Activated CD4-positive, alpha-beta T cell treated with anti-CD3 and anti-CD28 coated beads, Interleukin-2, amount 50 U/mL, for 1 hour (primary cell): ENCODE measurements around the gene AHCYL1.
A peak's percentile ranks its signal among the peaks of the same experiment; 100 is the strongest.
"Not testable (repeated sequence)": the region's sequence is repeated elsewhere in the genome, so short reads cannot be mapped to it uniquely, and the experiment has no call there.

Source experiments
- DNase-seq: peaks from one replicate; pipeline ENCODE4 v3.0.0-alpha.2; 2020

The AHCYL1 gene

DNA sequence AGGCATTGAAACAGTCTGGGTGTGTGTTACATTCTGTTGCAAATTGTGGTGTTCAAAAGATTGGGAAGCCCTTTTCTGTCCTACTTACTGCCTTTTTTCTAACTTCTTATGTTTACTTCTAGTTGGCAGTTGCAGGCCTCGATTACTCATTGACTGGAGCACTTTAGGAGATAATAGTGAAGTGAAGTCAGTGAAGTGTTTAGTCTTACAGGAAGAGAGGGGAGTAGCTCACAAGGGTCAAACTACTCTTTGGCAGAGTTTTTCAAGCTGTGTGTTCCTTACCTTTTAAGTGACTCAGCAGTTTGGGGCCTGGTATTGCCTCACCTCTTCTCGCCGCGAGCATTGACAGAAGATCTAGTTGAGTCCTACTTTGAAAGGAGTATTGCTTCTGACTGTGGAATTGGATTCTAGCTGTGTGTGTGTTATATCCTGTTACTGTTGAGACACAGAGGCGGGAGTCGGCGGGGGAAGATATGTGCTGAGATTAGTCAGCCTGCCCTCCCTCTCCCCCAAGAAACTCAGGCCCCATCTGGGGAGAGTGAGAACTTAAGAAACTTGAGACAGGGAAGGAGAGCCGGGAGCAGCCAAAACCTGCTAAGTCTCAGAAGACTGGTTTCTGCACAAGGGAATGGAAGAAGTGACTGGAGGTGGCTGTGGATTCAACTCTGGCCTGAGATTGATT is 19.3 kb downstream of the AHCYL1 start:
- peak; percentile 6 for DNase-seq

DNA sequence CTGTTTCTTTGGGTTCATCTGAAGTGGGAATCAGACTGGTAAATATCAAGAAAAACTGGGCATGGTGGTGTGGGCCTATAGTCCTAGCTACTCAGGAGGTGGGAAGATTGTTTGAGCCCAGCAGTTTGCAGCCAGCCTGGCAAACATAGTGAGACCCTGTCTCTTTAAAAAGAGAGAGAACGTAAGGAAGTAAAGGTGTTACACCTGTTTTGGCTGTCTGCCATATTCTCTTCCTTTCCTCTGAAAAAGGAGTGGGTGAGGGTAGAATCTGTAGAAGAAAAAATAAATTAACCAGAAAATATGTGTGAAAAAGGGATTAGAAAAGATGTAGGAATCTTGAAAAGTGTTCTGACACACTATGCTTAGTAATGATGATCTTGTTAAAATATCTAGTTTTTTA is 20.0 kb downstream of the AHCYL1 start:
- no peak for DNase-seq

DNA sequence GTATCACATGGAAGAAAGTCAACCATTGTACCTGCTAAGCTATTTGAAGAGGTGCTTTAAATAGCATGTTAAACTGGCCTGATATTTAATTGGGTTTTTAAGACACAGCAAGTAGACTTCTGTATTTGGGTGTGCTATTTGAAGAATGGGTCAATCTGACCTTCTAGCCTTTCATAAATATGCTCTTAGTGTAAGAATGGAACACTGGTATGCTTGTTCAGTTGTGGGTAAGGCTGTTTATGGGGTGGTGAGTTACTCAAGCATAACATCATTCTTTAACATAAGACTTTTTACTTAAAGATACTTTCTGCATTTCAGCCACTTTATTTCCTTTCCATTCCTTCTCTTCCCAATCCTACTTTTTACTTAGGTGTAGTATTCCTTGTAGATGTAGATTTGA is 21.4 kb downstream of the AHCYL1 start:
- DNase-seq: no peak

DNA sequence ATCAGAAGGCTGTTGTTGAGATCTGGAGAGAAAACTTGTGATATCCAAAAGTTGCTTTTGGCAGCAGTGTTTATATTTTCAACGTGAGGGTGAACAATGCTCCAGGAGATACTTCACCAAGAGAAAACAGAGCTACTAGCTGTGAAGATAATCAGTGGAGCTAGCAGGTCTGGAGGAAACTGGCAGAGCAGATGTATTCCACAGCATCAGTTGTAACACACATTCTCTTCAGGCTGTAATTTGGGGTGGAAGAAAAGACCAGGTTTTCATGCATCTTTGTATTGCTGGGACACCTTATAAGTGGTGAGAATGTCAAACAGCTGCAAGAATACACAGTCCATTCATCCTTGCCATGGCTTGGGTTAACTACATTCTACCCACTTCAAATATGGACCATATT is 22.0 kb downstream of the AHCYL1 start:
- no peak for DNase-seq

- no peak for DNase-seq
Measured at GRCh38 chr1:110007046-110007830, 22.7 kb downstream of the AHCYL1 start.

DNA sequence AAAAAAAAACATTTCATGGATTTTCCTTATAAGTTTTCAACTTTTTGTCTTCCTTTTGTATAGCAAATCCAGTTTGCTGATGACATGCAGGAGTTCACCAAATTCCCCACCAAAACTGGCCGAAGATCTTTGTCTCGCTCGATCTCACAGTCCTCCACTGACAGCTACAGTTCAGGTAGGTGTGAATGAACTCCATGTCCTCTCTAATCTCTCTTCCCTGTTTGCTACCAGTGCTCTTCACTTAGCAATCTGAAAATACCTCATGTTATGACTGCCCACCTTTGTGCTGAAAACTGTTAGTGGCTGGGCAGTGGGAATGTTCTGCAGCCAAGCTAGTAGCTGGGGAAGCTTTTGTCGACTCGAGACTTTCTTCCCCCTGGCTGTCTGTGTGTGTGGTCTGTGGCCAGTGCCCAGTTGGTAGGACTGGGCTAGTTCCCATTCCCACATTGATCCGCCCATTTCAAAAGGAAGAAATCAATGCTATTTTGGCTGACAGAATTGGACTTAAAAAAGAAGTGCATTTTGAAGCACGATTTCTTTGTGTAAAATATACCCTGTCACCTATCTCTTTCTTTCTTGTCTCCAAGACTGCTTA is 24.5 kb downstream of the AHCYL1 start:
- no peak for DNase-seq

DNA sequence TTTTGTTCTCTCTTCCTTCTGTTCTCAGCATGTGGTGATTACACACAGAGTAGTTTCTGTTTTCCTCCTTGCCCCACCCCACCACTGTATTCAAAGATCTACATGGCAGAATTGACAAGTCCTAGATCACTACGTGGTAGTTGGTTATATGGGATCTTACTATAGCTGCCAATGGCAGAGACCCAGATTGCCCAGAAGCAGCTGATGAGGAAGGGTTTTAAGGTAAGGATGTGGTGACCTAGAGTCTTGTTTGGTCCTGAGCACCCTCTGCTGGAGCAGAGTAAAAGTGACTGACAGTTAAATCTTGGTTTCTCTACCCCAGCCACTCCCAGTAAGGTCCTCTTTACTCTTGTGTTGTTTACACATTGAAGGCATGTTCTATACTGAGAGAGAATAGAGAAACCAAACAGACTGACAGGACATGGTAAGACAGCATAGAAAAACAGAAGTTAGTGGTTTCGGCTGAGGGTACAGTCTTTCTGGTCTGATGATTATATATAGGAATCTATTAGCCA is 27.0 kb downstream of the AHCYL1 start:
- peak; percentile 12 for DNase-seq

DNA sequence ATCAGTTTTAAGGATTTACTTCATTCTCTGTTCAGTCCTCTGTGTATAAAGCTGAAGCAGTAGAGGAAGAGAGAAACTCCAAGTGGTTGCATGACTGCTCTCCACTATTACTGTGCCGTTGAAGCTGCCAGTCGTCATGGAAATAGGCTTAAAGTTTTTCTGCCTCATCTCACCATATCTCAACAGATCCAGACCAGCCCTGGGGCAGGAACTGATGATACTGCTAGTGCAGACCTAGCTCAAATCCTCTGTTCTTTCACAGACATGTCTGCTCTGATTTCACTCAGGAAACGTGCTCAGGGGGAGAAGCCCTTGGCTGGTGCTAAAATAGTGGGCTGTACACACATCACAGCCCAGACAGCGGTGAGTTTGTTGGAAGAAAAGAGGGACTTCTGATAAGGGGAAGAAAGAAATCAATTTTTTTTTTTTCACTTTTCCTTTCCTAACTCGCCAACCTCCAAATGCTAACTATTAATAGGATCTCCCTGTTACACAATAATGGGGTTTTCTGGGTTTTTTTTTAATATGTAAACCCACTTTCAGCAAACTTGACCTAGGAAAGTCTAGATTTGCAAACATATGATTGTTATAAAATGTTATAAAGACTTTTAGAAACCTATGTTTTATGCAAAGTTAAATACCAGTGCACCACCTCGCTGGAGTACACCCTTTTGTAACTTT is 27.7 kb downstream of the AHCYL1 start:
- no peak for DNase-seq

DNA sequence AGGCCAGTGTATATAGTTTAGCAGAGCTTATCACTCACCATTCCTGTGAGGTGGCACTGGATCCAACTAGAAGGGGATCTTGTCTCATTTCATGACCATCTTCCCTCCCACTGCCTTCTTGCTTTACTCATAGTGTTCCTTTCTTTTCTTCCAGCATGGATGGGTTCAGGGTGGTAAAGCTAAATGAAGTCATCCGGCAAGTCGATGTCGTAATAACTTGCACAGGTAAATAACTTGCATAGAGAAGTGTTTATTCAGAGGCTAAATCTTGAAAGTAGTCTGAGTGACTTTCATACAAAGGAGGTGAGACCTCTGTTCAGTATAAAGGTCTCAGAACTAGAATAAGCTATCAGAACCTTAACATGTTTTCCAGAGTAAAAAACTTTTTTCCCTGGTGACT is 33.2 kb downstream of the AHCYL1 start:
- no peak for DNase-seq

DNA sequence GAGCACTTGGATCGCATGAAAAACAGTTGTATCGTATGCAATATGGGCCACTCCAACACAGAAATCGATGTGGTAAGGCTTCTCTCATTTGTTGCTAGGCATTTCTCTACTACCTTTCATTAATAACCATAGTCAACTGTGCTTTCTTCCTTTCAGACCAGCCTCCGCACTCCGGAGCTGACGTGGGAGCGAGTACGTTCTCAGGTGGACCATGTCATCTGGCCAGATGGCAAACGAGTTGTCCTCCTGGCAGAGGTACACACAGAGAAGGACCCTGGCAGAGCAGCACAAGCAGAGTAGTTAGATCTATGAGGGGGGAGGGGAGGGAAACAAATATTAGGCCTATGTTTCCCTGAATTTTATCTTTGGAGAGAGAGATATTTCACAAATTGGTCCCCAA is 33.8 kb downstream of the AHCYL1 start:
- no peak for DNase-seq

DNA sequence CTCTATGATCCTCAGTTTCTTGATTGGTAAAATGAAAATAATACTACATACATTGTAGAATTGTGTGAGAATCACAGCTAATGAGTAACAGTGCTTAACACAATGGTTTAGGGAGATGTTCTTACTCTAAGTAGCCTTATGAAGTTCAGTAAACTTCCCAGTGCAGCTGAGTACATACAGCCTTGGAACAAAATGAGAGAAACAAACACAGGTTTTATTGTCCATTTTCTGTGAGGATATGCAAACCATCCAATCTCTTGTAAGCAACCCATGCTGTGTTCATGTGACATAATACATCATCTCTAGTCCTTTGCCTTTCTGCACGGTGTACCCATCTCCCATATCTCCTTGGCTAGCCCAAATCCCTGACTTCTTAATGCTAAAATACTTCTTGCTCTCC is 35.2 kb downstream of the AHCYL1 start:
- no peak for DNase-seq

DNA sequence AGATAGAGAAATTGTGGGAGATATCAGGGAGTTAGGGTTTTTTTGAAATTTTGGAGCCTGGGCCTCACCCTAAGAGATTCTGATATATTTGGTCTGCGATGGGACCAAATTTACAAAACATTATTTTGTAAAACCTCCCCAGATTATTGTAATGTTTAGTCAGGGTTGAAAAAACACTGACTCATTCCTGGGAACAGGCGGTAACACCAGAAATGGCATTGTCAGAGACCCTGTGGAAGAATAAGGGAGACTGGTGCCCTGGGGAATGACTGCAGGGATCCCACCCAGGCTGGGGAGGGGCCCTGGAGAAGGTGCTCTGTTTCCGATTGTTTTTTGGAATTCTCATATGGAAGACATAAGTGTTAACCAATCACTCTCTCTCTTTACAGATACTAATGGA is 36.7 kb downstream of the AHCYL1 start:
- DNase-seq: no peak

GRCh38 chr1:110024613-110025012 is 40.0 kb downstream of the AHCYL1 start:
- no peak for DNase-seq

GRCh38 chr1:110030687-110031086 is 46.1 kb downstream of the AHCYL1 start:
- not testable (repeated sequence) for DNase-seq

DNA sequence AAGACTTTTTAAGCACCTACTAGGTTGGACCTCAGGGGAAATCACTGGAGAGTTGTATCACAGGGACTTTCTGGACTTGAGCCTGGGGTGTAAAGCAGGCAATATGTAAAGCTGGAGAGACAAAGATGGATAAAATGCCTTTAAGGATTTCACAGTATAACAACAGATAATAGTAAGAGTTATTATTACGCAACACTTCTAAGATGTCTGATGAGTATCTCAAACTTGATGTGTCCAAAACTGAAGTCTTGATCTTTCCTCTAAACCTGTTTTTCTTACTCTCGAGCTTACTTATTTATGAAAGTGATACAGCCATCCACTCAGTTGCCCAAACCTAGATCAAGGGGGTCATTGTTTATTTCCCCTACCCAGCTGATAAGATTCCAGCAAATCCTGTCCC is 47.8 kb downstream of the AHCYL1 start:
- DNase-seq: no peak

DNA sequence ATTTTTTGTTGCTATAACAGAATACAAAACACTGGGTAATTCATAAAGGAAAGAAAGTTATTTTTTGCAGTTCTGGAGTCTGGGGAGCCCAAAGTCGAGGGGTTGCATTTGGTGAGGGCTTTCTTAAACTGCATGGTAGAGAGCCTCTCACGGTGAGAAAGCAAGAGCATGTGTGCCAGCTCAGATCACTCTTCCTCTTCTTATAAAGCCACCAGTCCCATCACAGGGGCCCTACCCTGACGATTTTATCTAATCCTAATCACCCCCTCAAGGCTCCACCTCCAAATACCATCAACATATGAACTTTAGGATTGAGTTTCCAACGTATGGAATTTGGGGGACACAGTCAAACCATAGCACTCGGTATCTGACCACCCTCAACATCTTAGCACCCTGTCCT is 48.9 kb downstream of the AHCYL1 start:
- DNase-seq: no peak

- no peak for DNase-seq
Measured at GRCh38 chr1:110034040-110034450, 49.5 kb downstream of the AHCYL1 start.

DNA sequence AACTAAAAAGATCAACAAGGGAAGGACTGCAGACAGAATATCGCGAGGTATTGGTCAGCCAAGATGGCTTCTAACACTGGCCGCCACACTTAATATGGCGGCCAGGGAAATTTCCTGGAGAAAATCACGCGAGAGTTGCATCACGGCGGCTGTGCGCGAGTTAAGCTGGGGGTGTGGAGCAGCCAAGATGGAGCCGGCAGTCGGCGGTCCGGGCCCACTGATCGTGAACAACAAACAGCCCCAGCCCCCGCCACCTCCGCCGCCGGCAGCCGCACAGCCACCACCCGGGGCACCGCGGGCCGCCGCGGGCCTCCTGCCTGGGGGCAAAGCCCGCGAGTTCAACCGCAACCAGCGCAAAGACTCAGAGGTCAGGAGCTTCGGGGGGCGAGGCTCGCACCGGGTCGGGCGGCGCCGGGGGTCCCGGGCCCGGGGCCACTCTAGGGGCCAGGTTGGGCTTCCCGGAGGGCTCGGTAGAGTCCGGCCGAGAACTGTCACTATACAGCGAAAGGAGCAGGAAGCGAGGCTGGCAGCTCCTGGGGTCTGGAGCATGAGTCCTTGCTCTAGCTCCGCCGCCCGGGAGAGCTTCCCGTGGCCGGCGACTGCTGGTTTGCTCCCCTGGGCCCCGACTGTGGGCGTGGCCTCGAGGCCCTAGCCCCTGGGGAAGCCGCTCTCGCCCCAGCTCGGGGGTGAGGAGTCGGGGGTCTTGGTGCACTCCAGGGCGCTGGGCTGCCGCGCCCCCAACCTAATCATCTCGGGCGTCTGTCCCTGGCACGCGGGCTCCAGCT is 50.1 kb downstream of the AHCYL1 start, which contains the start of gene STRIP1:
STRIP1 (plus strand) TSS at position 174 of the 785 bp plus-strand sequence; CDS start at position 188, 14 bp downstream.
- DNase-seq: peak; percentile 90

DNA sequence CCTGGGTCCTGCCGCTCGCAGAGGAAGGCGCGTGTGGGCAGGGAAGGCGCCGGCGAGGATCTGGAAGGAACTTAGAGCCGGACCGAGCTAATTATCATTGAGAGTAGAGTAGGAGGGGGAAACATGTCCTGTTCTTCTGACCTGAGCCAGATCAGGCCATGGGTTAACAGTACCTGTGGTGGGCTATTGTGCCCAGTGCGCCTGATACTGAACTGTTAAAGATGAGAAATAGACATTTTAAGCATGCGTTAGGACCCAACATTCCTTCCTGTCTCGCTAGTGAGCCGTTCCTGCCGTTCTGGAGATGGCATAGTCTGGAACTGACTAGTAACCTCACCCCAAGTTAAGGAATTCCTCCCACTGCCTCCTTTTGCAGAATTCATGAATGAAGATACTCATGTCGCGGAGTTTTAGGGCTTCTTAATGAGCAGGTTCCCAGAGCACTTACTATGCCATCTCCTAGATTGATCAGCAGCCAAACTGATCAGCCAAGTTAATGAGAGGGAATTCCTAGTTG is 50.7 kb downstream of the AHCYL1 start:
- DNase-seq: no peak

- no peak for DNase-seq
Measured at GRCh38 chr1:110038271-110038670, 53.7 kb downstream of the AHCYL1 start.

GRCh38 chr1:110039641-110040040 is 55.1 kb downstream of the AHCYL1 start:
- no peak for DNase-seq

DNA sequence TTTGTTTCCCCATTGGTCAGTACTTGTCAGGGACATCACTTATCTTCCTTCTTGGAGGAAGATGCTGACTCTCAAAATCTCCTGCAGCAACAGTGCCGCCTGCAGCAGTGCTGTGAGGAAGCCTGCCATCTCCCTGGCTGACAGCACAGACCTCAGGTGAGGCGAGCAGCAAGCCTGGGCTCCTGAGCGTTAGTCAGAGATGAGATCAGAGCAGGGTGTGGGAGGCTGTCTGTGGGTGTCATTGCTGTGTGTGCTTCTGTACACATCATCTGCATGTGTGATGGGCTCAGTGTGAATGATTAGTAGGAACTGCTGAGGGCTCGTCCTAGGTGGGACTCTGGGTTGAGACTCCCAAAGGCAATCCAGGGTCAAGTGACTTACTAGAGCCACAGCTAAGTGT is 56.0 kb downstream of the AHCYL1 start:
- DNase-seq: no peak
